ENCODE results near the gene DNAH2.

The DNAH2 gene

DNA sequence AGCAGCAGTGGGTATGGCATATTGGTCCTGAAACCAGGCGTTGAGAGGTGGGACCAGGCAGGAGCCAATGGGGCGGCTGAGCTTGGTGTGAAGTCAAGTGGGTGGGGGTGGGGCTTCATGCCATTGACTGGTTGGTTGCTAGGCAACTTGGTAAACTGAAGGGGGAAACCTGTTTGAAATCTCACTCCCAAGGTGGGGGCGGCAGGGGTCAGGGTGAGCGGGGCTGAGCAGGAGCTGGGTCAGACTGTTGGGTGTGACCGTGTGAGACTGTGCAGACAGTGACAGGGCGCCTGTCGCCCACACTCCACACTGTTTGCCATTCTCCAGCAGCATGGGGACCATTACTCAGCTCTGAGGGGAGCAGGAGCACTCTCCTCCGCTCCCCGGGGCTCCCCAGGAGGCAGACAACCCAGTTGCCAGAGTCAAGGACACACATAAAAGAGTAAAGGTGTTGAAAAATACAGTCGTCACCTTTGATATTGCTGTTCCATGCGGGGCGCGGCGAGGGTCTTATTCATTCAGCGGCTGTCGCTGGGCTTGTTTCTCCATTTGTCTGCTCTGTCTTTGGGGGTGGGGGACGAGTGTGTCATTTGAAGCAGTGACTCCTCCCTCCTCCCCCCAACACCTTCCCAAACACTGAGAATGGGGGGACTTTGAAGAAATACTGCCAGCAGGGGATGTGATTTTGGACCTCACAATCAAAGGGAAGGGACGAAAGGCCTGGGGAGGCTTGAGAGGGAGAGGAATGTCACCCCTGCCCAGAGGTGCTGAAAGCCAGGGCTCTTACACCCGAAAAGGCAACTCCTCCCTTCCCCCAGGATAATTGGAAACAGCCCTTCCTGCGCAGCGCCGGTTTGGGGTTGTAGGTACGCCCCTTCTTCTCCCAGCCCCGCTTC lies 13.7 kb upstream of the DNAH2 start:
- DNase-seq = peak; percentile 19

DNA sequence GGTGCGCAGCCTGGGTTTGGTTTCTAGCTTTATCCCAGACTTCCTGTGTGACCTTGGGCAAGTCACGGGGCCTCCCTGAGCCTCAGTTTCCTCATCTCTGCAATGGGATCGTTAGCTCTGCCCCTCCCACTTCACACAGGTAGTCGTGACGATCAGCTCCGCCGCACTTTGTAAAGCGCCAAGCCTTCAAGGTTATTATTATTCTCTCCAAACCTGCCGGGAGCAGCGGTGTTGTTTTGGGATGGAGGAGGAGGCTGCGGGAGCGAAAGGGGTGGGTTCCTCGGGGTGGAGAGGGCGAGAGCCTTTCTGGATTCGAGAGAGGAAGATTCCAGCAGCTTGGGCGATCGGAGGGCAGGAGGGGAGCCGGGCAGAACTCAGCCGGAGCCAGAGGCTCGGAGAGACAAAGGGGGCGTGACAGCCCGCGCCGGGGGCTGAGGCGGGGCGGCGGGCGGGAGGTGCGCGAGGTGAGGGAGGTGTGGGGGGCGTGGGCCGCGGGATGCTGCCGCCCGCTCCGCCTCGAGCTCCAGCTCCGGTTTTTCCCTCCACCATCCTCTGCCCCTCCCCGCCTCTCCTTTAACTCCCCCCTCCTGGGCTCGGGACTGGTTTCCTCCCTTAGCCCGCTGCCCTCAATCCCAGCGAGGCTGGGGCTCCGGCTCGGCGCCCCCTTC lies 12.8 kb upstream of the DNAH2 start, which contains the start of gene EFNB3:
Gene EFNB3, plus strand, starts transcription at position 602 of the 668 bp plus-strand sequence. CDS start 397 bp downstream, outside the sequence.
- DNase-seq = peak; percentile 22

DNA sequence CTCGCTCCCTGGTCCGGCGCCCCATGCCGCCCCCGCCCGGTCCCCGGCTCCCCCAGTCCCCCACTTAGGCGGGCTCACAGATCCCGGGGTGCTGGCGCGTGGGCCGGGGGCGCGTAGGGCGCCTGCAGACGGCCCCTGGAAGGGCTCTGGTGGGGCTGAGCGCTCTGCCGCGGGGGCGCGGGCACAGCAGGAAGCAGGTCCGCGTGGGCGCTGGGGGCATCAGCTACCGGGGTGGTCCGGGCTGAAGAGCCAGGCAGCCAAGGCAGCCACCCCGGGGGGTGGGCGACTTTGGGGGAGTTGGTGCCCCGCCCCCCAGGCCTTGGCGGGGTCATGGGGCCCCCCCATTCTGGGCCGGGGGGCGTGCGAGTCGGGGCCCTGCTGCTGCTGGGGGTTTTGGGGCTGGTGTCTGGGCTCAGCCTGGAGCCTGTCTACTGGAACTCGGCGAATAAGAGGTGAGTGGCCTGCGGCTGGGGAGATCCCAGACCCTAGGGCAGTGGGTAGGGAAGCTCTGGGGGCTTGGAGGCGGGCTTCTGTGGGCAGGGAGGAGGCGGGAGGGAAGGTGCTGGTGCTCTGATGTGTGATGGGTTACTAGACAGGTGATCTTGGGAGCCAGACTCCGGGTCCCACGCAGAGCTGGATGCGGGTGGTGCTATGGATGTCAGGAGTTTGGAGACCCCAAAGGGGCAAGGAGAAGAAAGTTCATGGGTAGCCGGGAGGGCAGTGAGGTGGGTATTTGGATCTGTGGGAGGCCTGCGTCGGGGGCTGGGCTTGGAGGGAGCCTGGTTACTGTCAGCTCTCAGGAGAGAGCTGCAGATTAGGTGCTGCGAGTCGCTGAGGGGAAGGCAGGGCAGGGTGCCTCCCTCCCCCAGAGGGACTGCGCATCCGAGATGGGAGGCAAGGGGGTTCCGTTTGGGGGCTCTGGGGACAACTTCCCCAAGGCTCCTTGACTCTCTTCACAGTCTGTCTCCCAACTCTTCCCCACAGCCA lies 12.0 kb upstream of the DNAH2 start:
- DNase-seq = no peak

DNA sequence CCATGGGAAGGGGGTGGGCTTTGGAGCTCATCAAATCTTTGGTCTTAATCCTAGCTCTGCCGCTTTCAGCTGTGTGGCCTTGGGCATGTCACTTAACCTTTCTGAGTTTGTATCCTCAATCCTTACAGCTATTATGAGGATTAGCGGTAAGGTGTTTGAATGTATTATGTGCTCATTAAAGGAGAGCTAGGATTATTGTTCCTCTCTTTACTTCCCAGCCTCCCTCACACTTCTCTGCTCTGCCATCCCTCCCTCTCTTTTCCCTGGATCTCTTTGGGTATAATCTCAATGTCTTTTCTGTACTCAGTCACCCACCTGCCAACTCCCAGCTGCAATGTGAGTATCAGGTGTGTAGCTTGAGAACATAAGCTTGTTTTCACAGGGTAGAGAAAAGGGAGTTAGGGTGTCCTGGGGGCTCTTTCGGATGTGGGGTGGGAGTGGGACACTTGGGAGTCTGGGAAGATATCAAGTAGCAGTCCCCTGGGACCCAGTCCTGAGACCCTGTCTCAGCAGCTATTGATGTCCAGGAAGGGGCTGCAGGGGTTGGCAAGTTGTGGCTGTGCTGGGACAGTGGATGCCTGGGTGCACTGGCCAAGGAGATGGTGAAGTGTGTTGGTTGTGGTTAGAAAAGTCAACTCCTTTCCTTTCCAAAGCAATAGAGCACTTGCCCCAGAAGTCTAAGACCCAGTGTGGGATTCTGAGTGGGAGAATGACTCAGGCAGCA lies 10.8 kb upstream of the DNAH2 start:
- no peak for DNase-seq

DNA sequence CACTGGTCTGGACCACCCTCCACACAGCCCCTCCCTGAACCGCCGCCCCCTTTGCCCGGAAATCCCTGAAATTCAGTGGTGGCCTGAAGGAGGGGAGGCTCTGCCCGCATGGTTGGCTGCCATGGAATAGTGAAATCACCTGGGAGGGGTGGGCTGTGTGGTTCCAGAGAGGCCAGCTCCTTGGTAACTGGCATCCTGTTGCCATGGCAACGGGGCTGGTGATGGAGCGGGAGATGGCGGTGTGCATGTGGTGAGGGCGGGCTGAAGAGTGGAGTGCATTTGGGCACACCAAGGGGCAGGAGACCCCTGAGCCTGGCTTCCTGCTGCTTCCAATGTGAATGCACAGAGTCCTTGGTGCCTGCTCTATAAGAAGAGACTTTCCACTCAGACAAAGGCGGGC lies 10.1 kb upstream of the DNAH2 start:
- DNase-seq = peak; percentile 20

DNA sequence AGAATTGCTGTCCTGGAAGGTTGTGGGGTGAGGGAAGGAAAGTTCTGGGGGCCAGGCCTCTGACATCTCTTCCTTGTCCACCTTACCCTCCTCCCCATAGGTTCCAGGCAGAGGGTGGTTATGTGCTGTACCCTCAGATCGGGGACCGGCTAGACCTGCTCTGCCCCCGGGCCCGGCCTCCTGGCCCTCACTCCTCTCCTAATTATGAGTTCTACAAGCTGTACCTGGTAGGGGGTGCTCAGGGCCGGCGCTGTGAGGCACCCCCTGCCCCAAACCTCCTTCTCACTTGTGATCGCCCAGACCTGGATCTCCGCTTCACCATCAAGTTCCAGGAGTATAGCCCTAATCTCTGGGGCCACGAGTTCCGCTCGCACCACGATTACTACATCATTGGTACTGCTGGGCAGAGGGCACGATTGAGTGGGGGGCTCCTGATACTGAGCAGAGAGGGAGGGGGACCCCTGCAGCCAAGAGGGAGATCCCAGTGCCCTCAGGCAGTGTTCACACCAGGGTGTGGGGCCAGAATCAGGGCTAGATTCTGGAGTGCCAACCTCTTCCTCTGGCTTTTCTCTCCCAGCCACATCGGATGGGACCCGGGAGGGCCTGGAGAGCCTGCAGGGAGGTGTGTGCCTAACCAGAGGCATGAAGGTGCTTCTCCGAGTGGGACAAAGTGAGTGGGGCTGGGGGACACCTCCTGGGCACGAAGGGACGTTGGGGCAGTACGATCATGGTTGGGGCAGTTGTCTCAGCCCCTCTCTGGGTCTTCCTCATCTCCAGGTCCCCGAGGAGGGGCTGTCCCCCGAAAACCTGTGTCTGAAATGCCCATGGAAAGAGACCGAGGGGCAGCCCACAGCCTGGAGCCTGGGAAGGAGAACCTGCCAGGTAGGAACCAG lies 9.4 kb upstream of the DNAH2 start:
- DNase-seq = no peak

DNA sequence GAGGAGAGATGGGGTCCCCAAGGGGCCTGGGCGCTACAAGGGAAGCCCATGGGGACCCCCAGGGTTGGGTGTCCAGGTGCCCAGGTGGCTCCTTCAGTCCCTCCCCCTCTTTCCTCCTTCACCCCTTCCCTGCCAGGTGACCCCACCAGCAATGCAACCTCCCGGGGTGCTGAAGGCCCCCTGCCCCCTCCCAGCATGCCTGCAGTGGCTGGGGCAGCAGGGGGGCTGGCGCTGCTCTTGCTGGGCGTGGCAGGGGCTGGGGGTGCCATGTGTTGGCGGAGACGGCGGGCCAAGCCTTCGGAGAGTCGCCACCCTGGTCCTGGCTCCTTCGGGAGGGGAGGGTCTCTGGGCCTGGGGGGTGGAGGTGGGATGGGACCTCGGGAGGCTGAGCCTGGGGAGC lies 8.5 kb upstream of the DNAH2 start:
- DNase-seq = no peak

DNA sequence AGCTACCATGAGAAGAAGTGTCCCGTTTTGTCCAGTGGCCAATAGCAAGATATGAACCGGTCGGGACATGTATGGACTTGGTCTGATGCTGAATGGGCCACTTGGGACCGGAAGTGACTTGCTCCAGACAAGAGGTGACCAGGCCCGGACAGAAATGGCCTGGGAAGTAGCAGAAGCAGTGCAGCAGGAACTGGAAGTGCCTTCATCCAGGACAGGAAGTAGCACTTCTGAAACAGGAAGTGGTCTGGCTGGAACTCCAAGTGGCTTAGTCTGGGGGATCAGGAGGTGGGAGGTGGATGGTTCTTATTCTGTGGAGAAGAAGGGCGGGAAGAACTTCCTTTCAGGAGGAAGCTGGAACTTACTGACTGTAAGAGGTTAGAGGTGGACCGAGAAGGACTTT lies 7.2 kb upstream of the DNAH2 start:
- no peak for DNase-seq

DNA sequence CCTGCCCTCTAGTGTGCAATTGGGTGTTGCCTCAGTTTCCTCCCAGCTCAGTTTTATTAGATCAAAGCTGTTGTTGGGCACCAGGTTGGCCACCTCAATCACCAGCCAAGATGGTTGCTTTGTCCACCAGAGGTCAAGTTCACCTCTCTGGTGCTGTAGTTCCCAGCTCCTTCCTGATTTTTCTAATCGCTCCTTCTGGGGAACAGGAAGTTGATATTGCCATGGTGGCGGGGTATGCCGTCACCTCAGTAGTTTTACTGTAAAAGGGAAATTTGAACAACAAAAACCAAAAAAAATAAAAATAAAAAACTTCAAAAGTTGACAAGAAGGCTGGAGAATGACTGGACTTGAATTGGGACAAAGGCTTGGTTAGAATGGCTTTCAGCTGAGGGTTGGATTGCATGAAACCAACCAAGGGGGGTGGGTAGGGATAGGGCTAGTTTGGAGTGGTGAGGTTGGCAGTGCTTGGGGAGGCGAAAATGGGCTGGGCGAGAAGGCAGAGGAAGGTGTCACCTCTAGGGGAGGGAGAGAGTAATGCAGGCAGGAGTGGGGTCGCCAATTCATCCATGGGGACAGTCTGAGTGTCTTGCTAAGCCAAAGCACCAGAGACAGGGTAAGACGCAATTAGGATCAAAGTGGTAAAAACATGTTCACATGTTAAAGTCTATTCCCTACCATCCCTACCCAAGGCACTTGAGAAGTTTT lies 6.3 kb upstream of the DNAH2 start:
- DNase-seq = peak; percentile 17

DNA sequence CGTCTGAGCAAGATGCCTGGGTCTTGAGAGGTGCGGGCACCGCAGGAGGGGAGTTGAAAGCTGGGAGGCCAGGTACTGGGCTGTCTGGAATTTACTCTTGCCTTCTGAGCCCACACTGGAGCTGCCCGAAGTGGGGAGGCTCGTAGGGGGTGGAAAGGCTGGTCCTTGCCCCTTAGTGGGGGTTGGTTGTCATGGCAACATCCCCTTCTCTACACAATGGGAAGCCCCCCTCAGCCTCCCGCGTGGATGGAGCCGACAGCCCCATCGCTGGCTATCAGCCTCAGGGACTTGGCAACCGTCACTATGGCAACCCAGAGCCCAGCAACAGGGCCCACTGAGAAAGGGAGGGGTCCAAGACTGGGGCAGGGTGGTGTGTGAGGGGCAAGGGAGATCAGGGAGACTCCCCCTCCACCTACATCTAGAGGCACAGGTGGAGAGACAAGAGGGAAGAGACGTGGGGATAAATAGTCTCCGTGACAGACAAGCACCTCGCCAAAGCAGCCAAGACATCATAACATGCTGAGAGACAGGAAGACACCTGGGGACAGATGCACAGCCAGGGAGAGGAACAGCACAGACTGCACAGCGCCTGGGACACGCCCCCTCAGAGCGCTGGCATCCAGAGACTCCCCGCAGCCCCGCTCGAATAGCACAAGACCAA lies 5.3 kb upstream of the DNAH2 start:
- no peak for DNase-seq

DNA sequence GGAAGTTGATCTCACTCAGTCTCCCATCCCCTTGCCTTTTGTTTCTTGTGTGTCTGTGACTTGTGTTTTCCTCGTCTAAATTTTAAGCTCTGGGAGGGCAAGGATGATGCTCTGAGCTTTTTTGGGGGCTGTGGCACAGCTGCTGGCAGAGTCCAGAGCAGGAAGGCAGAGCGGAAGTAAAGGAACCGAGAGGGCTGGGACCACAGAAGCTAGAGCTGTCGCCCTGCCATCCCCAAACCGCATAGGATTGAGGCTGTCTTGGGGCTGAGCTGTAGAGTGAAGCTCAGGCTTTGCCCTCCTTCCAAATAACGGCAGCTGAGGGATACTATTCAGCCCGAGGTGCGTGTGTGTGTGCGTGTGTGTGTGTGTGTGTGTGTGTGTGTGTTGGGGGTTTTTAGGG lies 3.8 kb upstream of the DNAH2 start:
- no peak for DNase-seq

DNA sequence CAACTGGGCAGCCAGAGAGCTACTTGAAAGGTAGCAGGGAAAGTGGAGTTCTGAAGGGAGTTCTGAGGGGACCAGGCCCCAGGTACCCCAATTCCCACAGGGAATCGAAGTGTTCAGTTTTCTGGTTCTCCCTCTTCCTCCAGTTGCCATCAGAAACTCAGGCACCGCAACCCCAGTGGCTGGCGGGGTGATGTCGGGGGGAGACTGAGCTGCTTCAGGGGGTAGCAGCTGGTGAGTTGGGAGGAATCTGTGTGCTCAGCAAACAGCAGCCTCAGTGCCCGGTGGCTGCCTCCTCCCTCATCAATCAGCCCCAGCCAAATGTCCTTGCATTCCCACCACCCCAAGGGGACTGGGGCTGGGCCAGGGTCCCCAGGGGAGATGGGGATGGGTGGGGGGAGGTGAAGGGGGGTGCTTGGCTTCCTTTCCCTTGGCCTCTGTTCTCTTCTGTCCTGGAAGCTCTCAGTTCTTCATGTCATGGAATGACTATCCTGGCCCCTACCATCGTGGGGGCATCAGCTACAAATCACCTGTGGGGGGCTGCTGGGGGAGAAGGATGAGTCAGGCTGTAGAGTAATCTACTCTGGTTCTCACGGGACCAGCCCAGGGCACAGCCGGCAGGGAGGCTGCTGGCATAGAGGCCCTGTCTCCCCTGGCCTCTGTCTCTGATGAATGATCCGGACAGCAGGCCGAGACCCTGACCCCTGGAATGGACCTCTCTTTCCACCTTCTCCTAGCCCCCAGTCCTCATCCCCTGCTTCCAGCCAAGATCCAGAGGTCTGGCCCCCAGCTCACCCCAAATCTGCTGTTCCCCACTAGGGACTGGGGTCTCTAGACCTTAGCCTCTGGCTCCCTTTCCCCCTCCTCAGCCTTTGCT lies 2.6 kb upstream of the DNAH2 start:
- DNase-seq = no peak

DNA sequence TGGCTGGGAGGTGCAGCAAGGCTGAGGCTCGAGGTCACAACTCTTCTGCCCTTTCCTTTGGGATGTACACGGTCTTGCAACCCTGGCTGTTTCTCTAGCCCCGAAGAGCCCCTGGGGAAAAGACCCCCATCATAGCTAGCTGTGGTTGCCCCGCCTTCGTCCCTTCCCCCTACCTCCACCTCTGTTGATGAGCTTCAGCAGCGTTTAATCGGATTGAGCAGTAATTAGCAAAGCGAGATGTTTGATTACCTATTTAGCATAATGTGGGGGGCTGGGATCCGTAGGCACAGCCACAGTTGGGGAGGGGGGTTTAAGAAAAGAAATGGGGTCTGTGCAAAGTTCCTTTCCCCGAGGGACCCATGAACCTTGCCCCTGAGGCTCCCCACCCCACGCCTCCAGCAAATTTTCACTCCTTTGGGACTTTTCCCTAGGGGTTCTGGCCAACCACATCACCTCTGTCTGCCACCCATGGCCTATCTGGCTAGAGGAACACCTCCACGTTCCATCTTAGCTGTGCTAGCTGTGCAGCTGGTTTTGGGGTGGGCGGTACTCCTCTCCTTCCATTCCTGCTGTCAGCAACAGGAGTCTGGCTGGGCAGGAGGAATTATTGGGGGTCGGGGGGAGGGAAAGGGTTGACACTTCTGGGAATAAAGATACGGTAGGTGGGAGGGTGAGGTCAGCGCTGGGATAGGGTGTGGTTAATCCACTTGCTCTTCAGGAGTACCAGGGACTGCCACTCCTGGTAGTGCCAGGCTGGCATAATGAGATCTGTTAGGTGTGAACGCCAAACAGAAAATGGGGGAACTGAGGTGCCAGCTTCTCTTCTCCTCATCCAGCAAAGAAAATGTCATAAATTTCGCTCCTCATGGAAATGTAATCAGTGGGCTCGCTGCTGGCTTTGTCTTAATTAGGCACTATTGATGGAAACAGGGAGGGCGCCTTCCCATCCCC lies 1.3 kb upstream of the DNAH2 start:
- no peak for DNase-seq

DNA sequence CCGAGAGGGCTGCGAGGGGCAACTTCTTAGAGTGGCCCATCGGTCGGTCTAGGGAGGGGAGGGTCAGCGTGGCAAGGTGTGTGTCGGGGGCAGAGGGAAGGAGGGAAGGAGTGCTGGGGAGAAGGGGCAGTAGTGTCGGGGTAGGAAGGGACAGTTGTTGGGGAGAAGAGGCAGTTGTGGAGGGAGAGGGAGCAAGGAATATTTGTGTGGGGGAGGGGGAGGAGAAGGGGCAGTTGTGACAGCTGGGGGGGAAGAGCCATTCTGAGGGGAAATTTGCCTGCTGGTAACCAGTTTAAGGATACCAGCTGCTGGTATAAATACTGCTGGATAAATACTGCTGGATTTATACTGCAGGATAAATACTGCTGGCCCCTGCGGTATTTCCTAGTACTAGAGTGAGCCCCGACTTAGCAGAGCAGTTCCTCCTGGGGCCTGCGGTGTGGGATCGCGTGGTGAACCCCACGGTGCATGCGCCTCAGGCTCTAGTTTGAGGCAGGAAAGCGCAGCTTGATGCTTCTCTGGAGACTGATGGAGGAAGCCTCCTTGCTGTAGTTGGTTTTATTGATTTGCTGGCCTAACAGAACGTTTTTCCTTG lies 309 bp downstream of the DNAH2 start:
- peak; percentile 46 for DNase-seq

DNA sequence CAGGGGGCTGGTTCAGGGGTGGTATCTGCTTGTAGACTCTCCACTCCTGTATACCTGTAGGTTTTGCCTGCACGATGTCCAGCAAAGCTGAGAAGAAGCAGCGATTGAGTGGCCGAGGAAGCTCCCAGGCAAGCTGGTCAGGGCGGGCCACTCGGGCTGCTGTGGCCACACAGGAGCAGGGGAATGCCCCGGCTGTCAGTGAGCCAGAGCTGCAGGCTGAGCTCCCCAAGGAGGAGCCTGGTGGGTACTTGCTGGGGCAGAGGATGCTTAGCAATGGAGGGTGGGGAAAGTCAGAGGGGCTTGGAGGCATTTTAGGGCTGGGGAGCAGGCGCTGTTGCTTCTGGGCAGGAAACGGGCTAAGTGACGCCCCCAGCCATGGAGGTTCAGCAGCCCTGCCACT lies 2.1 kb downstream of the DNAH2 start:
- DNase-seq = no peak

DNA sequence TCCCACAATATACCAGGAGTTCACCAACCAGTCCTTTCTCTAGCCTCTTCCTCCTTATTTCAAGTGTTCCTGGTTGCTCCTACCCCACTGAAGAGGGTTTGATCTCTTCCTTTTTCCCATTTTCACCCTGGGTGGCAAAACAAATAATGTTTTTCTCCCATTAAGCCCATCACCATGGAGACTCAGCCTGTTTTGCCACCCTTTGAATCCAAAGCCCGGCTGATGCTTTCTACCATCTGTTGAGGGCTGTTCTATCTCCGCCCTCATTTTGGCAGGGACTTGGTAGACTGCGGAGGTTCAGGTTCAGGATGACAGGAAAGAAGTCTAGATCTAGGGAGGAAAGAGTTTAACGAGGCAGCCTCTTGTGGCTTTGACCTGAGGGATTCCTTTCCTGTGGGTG lies 2.6 kb downstream of the DNAH2 start:
- no peak for DNase-seq

DNA sequence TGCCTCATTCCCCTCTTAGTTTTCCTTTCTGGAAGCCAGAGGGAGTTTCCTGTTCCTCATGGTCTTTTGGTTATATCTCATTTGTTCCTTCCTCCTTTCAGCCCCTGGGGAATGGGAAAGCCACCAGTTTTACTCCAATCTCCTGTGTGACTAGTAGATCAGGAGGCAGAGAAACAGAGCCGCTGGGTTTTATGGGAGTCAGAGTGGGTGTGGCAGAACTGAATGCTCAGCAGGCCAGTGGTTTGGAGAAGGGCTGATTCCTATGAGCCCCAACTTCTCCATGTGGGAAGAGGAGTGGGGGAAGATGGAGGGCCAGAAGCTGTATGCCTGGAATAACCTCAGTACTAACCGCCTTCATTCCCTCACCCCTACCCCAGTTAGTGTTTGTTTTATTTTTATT lies 4.1 kb downstream of the DNAH2 start:
- DNase-seq = no peak
